GM18505 (cell line): ENCODE results near the gene NRTN.
"Not testable (repeated sequence)": the region's sequence is repeated elsewhere in the genome, so short reads cannot be mapped to it uniquely, and the experiment has no call there.

Experiments
- ATAC-seq: cut with Tn5 transposase; IDR thresholded peaks from one replicate; pipeline ENCODE4 v1.9.1; 2021; ENCODE audit not compliant: unreplicated experiment
- POLR2A ChIP-seq: IDR thresholded peaks from 4 replicates; pipeline ENCODE4 v1.6.1; 2011; ENCODE audit warnings: borderline replicate concordance; ENCODE audit not compliant: insufficient read depth, insufficient read length; ENCODE audit errors: extremely low read depth

NRTN gene, protein sequence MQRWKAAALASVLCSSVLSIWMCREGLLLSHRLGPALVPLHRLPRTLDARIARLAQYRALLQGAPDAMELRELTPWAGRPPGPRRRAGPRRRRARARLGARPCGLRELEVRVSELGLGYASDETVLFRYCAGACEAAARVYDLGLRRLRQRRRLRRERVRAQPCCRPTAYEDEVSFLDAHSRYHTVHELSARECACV

DNA sequence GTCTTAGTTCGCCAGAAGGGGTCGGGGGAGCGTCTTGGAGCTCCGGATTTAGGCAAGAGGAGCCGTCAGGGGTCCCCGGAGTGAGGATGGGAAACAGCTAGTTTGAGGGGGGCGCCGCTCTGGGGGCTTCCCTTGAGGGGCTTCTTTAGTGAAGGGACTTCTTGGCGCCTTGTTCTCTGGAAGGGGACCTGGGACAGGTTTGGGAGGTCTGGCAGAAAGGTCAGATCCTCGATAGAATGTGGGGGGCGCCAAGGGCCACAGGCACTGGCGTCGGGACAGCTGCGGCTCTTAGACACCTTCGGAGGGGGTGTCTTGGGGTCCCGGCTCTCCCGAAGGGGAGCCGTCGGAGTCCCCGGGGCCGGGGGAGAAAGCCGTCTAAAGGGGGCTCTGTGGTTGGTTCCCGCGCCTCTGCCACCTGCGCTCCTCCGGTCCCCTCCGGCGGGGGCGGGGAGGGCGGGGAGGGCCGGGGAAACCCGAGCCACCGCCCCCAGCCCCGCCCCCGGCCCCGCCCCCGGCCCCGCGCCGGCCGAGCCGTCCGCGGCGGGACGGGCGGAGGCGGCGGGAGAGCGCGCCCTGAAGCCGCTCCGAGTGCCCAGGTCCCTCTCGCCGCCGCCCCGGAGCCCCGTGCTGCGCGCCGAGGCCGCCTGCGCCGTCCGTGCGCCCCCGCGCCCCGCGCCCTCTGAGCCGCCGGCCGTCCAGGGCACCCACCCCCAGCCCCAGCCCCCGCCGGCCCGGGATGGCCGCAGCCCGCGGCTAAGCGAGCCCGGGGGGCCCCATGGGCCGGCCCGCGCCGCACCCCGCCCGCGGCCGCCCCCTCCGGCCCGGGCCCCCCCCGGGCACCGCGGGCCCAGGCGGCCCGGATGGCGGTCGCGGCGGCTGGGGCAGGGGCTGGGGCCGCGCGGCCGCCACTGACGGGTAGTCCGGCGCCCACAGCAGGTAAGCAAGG lies at the start of gene NRTN:
TSS of gene NRTN (plus strand) at position 552 of the 946 bp plus-strand sequence. CDS start 19,099 bp downstream, outside the sequence.
- no peak for TF ChIP-seq POLR2A
- ATAC-seq: no peak

DNA sequence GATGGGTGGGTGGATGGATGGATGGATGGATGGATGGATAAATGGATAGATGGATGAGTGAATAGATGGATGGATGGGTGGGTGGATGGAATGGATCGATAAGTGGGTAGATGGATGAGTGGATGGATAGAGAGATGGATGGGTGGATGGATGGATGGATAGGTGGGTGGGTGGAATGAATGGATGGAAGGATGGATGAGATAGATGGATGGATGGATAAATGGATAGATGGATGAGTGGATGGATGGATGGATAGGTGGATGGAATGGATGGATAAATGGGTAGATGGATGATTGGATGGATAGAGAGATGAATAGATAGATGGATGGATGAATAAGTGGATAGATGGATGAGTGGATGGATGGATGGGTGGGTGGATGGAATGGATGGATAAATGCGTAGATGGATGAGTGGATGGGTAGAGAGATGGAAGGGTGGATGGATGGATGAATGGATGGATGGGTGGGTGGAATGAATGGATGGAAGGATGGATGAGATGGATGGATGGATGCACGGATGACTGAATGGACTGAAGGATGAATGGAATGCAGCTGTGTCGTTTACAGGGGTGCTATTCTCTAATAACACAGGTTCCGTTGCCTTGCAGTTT lies 42.2 kb upstream of the NRTN start:
- no peak for TF ChIP-seq POLR2A

GRCh38 chr19:5765220-5765619 lies 39.6 kb upstream of the NRTN start:
- ATAC-seq: no peak
- no peak for TF ChIP-seq POLR2A

More for the DNA sequence above, 42.2 kb upstream of the NRTN start:
- no peak for ATAC-seq

- ATAC-seq: no peak
- no peak for TF ChIP-seq POLR2A
These were observed 36.9 kb upstream of the NRTN start for GRCh38 chr19:5767949-5768348.

DNA sequence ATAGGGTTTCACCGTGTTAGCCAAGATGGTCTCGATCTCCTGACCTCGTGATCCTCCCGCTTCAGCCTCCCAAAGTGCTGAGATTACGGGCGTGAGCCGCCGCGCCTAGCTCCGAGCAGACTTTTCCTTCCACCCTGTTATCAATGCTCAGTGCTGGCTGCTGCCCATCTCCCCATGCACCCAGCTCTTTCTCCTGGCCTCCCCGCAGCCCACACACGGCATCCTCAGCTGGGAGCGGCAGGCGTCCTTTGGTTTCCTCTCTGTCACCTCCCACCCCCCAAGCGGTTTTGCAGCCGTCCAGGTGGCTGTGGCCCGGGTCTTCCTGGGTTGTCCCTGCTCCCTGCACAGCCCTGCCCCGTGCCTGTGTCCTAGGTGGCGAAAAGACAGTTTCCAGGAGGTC lies 32.5 kb upstream of the NRTN start:
- no peak for ATAC-seq
- no peak for TF ChIP-seq POLR2A

- TF ChIP-seq POLR2A: no peak
These were observed 31.6 kb upstream of the NRTN start for GRCh38 chr19:5773276-5773675.

GRCh38 chr19:5774921-5775320 lies 29.9 kb upstream of the NRTN start:
- ATAC-seq: no peak
- no peak for TF ChIP-seq POLR2A

More at GRCh38 chr19:5773276-5773675, 31.6 kb upstream of the NRTN start:
- ATAC-seq: no peak

- no peak for ATAC-seq
- no peak for TF ChIP-seq POLR2A
These were observed 29.1 kb upstream of the NRTN start for GRCh38 chr19:5775668-5776309.

- ATAC-seq: no peak
- no peak for TF ChIP-seq POLR2A
These were observed 26.5 kb upstream of the NRTN start for GRCh38 chr19:5778402-5778801.

- ATAC-seq: not testable (repeated sequence)
These were observed 24.0 kb upstream of the NRTN start for GRCh38 chr19:5780916-5781315.

DNA sequence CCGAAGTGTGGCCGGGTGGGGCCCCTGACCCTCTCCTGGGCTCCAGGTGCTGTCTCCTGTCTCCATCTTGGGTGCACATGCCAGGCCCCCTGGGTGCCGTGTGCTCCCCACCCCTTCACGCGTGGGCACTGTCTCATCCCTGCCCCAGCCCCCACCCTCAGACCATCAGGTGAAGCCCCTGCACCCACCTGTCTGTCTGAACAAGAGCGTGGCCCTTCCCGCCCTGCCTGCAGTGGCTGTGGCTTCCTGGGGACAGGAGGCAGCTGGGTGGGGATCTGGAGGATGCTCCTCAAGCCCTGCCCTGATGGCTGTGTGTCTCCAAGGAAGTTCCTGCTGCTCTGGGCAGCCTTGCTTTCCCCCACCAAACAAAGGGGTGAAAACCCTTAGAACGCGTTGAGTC lies 22.5 kb upstream of the NRTN start:
- no peak for TF ChIP-seq POLR2A

GRCh38 chr19:5782945-5783919 lies 21.6 kb upstream of the NRTN start:
- TF ChIP-seq POLR2A: no peak
- no peak for ATAC-seq

More for the DNA sequence above, 22.5 kb upstream of the NRTN start:
- no peak for ATAC-seq
